ENCODE measurements around the gene LPXN.

Gene LPXN
- total RNA-seq = 66.7 to 116 (median 109) reads per million in 4 donors

DNA sequence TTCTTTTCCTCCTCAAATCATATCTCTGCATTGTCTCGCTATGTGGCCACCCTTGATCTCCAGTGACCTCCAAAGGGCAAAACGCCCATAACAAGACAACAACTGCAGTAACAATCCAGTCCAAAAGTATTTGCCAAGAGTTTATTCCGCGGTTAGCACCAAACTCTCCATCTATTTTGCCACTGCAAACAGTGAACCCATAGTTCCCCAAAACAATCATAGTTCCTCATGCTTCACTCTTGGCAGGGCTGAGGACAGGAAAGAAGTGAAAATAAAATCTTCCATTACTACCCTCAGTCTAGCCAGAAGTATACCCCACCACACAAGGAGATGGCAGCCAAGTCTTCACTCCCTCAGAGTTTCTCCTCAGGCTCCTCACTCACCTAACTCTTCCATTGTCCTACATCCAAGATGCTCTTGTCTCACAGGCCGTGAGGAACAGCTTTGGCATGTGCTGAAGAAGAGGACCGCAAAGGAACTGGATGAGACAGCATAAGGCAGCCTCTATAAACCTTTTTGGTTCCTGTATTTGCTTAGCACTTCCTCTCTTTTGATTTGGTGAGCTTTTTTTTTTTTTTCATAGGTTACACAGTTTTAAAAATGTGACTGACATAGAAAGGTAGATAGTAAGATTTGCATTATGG is at the start of gene LPXN:
Gene LPXN (minus strand): TSS at position 480 of the 644 bp plus-strand sequence. CDS start 84 bp downstream, at position 396.
- DNase-seq = peak; percentile 19 to 68 (median 47)

DNA sequence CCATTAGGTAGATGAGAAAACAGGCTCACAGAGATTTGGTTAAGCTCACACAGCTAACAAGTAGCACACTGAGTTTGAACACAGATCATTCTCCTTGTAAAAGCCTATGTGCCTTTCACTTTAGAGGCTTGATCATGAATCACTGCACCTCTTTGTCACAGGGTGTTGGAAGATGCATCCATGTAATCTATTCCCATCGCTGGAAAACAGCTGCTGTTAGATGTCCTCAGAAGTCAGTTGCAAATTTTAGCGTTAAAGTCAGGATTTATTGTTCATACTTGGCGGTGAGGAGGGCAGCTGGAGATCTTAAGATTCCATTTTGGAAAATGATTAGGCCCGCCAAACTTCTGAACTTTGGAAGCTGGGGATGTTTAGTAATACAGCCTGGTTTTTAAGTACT is 49.4 kb upstream of the LPXN start:
- no peak for DNase-seq

DNA sequence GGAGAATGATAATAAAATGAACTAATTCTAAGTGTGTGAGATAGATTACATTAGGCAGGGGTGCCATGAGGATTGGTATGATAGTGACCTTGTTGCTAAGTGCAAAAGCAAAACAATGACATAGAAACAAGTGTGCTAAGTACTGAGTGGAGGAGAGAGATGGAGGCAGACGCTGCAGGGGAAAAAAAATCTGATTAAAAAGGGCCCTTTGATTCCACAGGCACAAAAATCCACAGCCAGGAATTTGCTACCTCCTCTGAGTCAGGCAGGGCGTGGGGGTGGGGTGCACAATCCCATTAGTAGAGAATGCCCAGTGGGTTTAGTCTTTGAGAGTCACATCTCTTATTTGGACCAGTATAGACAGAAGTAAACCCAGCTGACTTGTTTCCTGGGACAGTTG is 46.7 kb upstream of the LPXN start, which contains the start of gene CNTF:
Gene CNTF (plus strand): TSS at position 322 of the 400 bp plus-strand sequence. CDS start 88 bp downstream, outside the sequence.
- no peak for DNase-seq

DNA sequence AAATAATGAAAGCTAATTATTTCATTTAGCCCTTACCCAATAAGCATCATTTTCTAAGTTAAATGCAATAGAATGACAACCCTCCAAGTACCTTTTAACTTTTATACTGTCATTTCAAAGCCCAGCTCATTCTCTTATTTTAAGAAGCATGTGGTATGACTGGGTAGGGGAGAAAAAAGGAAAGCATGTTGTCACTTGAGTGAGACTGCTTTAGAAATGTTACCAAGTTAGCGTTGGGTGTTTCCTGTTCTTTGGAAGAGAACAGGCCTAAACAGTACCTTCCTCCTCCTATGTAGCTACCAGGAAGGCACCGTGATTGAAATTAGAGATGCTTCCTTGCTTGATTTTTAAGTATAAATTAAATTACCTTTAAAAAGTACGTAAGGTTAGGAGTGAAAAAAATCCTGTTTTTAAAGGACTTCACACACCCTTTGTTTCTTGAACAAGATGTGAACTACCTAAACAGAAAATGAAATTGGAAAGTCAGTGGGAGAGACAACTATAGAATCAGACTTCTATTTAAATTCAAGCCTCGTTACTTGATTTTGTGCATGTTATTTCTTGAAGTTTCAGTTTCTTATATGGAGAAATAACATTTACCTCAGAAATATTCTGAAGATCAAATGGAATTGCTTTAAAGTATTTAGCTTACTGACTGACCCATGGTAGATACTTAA is 46.1 kb upstream of the LPXN start:
- DNase-seq = peak in 1 of 5 donors; percentile 5

DNA sequence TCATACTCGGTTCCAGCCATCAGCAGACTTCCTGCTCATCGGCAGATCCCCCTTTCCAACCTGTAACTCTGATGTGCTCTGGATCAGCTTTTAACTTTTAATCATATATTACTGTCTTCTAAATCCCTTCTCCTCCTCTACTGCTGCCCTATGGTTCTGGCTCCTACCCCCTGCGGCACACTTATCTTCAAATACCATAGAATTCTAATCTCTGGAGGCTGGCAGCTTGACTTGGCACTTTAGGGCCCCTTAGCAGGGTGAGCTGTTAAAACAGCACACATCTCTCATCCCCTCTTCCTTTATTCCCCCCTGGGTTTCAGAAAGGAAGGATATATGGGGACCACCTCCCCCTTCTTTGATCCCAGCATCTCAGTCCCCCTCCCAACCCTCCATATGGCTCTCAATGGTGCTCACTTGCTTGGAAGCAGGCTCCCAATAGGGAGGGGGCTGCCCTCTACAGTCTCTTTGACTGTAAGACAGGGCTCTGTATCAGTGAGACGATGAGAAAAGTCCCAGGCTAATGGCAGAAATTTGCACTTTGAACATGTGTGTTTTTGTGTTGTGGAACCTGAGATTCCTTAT is 42.4 kb upstream of the LPXN start:
- DNase-seq = no peak

DNA sequence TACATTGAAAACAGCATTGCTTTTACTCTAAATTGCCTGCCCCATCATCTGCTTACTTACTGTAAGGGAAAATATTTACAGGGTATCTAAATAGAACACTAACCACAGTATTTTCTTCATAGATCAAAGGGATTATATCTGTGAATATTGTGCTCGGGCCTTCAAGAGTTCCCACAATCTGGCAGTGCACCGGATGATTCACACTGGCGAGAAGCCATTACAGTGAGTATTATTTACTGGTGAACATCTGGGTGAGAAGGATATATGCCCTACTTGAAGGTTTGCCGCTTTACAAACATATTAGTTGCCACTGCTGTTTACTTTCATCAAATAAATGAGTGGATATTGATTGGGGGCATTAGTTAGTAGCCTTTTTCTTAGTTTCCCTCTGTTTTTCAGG is 40.9 kb upstream of the LPXN start:
- no peak for DNase-seq

DNA sequence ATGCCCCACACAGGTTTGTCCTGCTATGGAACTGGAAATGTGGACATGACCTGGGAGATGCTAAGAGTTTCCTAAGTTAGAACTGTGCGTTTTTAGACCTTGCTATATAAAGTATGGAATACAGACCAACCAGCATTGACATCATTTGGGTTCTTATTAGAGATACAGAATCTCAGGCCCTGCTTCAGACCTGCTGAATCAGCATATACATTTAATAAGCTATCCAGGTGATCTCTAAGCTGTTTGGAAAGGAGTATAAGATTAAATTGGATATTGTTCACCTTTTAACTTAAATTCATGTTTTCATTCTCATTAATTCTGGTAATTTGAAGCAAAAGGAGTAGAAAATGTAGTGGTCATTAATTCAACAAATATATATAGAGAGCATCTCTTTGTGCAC is 39.9 kb upstream of the LPXN start:
- no peak for DNase-seq

DNA sequence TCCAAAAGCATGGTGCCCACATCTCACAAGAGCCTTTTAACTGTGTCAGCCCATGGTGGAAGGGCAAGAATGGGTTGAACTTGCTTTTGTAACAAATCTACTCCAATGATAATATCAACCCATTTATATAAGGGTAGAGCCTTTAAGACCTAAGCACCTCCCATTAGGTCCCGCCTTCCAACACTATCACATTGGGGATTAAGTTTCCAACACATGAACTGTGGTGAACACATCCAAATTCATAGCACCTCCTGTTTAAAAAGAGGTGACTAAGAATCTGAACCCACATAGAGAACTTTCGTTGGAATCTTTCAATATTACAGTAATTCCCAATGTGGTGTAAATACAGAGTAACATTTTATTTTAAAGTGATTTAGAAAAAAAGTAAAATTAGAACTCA is 37.6 kb upstream of the LPXN start:
- no peak for DNase-seq

DNA sequence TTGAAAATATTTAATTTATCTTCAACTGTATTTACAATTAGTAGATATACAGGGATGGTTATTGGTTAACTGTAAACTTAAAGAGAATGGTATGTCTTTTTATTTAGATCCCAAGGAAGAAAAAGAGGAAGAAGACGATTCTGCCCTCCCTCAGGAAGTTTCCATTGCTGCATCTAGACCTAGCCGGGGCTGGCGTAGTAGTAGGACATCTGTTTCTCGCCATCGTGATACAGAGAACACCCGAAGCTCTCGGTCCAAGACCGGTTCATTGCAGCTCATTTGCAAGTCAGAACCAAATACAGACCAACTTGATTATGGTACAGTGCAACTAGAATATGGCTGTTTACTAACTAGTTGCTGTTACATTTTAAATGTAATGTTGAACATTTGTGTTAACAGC is 34.1 kb upstream of the LPXN start:
- DNase-seq = no peak

DNA sequence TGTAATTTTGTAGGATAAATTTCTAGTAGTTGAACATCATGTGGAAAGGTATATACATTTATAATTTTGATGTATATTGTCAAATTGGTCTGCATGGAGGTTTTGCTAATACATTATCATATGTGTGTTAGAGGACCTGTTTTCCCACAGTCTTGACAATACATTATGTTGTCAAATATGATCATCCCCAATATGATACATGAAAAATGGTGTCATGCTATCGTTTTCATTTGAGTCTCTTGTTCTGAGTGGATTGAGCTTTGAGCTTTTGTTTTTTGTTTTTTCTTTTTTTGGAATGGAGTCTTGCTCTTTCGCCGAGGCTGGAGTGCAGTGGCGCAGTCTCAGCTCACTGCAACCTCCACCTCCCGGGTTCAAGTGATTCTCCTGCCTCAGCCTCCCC is 32.7 kb upstream of the LPXN start:
- DNase-seq = no peak

DNA sequence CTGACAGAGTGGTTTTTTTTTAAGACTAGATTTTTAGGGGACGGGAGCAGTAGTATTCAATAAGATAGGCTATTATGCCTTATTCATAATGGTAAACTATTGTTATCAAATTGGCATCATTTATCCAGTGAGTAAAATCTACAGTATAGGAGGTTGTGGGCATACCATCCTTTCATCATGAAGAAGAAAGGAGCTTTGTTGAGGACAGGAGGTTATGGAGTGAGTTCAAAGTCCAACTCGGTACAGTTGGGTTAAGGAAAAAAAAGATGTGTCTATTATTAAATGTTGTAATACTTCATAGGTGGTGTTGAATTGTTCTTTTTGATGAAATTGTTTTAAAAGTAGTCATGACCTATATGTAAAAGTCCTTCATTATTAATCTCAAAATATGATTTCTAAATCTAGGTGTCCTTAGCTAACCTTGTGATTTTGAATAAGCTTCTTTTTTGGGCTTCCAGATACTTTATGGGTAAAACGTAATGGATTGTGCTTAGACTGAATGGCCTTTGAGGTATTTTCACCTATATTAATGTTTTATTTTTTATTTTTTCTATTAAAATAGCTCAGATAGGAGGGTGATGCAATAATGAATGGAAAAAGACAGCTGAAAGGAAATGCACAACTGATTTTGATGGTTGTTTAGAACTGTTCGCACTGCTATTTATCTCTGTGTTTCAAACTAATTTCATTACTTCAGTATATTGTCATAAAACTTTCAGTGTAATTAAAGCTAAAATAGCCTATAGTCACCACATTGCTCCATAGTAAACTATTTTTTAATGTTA is 31.5 kb upstream of the LPXN start:
- no peak for DNase-seq

DNA sequence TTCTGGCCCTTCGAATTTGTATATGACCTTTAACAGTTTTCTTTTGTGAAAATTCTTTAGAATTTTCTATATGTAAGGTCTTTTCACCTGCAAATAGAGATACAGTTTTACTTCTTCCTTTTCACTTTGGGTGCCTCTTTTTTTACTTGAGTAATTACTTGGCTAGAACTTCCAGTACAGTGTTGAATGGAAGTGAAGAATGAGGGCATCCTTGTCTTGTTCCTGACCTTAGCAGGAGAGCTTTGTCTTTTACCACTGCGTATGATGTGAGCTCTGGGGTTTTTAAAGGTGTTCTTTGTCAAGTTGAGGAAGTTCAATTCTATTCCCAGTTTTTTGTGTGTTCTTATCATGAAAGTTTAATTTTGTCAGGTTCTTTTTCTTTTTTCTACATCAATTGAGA is 24.9 kb upstream of the LPXN start:
- DNase-seq = no peak

DNA sequence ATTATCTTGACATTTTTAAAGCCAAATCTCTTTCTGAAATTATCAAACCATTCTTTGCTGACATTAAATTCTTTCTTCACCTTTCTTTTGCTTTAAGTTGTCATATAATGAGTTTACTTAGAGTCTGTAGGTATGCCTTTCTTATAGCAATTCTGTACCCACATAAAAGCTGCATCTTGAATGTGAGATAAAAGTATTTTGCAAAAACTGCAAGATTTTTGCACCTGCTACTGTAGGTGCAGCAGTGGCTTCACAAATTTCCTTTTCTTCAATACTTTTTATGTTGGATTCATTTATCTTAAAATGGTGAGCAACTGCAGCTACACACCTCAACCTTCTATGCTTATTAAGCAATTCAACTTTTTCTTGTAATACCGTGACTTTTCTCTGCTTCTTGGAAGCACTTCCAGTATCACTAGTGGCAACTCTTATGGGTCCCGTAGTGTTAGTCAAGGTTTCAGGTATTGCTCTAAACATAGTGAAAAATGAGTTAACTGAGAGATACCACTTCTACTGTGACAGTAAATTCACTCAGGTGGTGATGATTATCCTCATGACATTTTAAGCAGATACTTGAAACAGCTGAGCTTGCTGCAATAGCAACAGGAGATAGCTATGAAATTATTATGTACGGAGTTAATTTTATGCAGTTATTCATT is 22.0 kb upstream of the LPXN start:
- DNase-seq = peak in 1 of 5 donors; percentile 45

DNA sequence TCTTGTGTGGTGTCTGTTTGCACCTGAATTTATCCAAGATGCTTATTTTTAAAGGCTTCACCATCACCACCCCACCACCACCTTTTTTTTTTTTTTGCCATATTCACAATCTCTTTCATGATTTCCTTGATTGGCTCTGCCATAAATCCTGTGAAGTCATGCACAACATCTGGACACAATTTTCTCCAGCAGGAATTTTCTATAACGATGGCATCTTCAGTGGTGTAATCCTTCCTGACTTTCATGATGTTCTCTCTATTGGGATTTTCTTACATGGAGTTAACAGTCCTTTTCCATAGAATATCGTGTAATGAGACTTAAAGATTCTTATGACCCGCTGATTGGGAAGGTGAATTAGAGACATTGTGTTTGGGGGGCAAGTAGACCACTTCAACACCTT is 21.0 kb upstream of the LPXN start:
- DNase-seq = no peak

DNA sequence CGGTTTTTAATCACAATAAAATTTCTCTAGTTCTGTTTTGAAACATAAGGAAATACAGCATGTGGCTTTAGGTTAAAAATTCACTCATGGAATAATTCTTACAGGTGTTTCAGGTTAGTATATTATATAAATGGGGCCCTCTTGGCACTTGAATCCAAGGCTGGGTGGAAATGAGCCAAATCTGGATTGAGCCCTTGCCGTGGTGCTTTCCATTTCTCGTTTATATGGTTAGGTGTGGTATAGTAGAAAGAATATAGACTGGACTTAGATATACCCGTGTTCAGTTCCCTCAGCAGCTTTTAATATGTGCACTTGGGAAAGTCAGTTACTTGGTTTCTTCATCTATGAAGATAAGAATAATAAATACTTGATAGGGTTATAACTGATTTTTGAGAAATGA is 19.2 kb upstream of the LPXN start:
- no peak for DNase-seq

DNA sequence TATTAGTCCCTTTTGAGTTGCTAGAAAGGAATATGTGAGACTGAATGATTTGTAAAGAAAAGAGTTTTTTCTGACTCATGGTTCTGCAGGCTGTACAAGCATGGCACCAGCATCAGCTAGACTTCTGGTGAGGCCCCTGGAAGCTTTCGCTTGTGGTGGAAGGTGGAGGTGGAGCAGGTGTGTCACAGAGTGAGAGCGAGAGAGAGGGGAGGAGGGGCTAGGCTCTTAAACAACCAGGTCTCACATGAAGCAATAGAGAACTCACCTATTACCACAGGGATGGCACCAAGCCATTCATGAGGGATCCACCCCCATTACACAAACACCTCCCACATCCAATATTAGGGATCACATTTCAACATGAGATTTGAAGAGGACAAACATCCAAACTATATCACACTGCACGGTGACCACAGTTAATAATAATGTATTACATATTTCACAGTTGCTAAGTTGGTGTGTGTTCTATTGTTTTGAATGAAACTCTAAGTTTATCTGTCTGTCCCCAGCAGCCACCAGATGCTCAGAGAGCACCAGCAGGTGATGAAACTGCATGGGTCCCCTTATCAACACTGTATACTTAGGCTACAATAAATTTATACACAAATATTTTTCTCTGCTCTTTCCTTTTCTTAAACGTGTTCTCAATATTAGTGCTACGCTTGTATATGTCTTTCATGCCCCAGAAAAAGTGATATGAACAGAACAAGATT is 17.3 kb upstream of the LPXN start:
- DNase-seq = no peak

DNA sequence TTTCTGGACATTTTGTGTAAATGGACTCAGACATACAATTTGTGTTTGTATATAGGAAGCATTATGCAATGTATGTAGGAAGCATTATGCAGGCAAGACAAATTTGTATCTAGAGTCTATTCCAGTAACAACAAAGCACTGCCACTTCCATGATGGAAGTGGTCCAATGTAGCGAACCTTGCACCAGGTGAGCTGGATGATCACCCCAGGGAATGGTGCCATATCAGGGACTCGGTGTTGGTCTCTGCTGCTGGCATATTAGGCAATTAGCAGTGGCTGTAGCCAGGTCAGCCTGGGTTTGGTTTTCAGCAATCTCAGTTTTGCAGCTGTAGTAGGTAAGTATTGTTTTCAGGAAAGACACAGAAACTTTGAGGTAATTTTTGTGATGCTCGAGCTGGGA is 16.0 kb upstream of the LPXN start:
- DNase-seq = no peak

DNA sequence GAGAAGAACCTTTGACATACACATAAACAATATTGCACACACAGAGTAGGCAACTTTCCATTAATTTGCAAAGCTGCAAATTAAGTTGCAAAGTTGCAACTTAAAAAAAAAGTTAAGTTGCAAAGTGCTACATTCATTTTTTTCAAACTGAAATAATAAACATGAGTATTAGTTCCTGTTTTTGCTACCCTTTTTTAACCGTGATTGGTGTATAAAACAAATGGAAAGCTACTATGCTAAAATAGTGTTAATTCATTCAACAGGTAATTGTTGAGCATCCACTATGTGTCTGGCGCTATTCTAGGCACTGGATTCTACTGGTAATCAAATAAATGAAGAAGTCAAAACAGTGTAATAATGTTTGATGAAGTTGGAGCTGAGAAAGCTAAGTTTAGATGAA is 11.3 kb upstream of the LPXN start:
- DNase-seq = no peak

DNA sequence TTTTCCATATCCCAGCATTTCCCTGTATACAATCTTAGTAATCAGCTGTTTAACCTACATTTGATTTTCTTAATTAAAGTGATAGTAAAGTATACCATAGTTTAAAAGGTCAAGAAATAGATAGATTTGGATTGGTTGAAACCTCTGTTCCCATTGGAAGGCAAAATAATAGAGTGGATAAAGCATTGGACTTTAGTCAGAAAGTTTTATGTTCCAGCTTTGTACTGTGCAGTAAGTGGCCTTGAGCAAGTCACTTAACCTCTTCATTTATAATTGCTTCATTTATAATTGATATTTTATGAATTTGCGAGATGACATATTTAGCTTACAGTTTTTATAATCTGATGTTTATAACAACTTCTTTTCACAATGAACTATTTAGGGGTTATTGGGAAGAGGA is 6.8 kb upstream of the LPXN start:
- DNase-seq = no peak

DNA sequence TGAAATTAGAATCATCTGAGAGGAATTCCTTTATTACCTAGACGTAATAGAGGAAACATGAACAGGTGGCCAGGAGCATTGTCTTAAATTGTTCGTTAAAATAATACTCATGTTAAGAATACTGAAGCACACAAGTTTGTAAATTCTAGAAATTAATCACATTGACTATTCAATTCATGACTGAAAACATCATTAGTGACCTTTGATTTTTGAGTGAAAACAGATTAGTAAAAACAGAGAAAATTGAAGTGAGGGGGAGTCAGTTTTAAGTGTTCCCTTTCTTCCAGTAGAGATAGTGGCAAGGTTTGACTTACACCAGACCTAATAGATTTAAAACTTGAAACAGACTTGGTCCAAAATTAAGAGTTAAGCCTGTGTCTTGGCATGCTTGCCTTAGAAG is 4.7 kb upstream of the LPXN start:
- no peak for DNase-seq

DNA sequence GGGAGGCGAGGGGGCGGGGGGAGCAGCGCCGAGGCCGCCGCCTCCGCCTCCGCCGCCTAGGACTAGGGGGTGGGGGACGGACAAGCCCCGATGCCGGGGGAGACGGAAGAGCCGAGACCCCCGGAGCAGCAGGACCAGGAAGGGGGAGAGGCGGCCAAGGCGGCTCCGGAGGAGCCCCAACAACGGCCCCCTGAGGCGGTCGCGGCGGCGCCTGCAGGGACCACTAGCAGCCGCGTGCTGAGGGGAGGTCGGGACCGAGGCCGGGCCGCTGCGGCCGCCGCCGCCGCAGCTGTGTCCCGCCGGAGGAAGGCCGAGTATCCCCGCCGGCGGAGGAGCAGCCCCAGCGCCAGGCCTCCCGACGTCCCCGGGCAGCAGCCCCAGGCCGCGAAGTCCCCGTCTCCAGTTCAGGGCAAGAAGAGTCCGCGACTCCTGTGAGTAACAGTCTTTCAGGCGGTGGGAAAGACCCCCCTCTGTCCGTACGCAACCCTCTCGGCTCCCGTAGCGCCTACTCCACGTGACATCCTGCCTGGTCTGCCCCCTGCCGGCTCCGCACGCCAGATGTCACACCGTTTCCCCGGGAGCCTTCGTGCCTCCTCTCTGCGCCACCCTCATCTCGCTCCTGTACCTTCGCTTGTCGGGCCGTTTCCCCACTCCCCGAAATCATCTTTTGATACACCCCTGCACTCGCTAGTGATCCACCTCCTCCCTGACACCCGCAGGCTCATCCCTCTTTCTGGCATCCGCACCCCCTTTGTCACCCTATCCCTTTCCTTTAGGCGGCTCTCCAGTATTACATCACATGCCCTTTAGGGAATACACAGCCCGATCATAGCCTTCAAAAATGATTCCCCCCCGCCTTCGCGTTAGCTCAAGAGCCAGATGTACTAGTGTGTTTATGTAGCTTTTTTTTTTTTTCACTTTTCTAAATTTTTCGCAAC is 3.8 kb upstream of the LPXN start:
- peak; percentile 85 to 93 (median 89) for DNase-seq
